HepG2 (cell line): ENCODE results near the gene FUT1. TPM values are rescaled to one million over a fixed set of nuclear protein-coding genes. Genes with fewer than 3 reads are reported as not detected.

Experiments used
- BATF2 ChIP-seq: sonication (generic); formaldehyde crosslinking; IDR thresholded peaks from 2 replicates; pipeline ENCODE4 v1.8.0; 2022; ENCODE audit warnings: mild to moderate bottlenecking, missing genetic modification reagents, moderate library complexity
- CEBPB ChIP-seq: IDR thresholded peaks from 2 replicates; pipeline ENCODE4 v1.6.1; 2011; ENCODE audit warnings: low read depth, low read length, improper control_type of control experiment, borderline replicate concordance
- FOXP1 ChIP-seq, 2 experiments: fragments of 450-650 bp in 1 of 2; IDR thresholded peaks; 2 replicates each; pipeline ENCODE4 v1.6.1; 2017 to 2018; ENCODE audit warnings: antibody characterized with exemption in 1 of 2
- GABPA ChIP-seq, 2 experiments: IDR thresholded peaks; 2 replicates each; pipeline ENCODE4 v1.6.1; 2011 to 2016; ENCODE audit warnings: low read depth in 2 of 2, low read length in 1 of 2, missing biosample characterization in 1 of 2, missing genetic modification characterization in 1 of 2
- GATAD2A ChIP-seq: IDR thresholded peaks from 2 replicates; pipeline ENCODE4 v1.6.1; 2016
- GLMP ChIP-seq: sonication (generic); formaldehyde crosslinking; IDR thresholded peaks from 2 replicates; pipeline ENCODE4 v1.9.0; 2021; ENCODE audit warnings: missing genetic modification reagents, mild to moderate bottlenecking, borderline replicate concordance
- MAFF ChIP-seq: IDR thresholded peaks from 2 replicates; pipeline ENCODE4 v1.6.1; 2011; ENCODE audit warnings: low read depth, low read length, improper control_type of control experiment
- PAWR ChIP-seq: sonication (generic); formaldehyde crosslinking; IDR thresholded peaks from 2 replicates; pipeline ENCODE4 v1.4.0; 2020; ENCODE audit warnings: missing genetic modification reagents, mild to moderate bottlenecking, borderline replicate concordance
- PBX2 ChIP-seq: IDR thresholded peaks from 2 replicates; pipeline ENCODE4 v1.6.1; 2016; ENCODE audit warnings: control low read depth
- SMARCC2 ChIP-seq: fragments of 450-650 bp; IDR thresholded peaks from 2 replicates; pipeline ENCODE4 v1.6.1; 2017; ENCODE audit warnings: antibody characterized with exemption, mild to moderate bottlenecking
- THAP9 ChIP-seq: sonication (generic); formaldehyde crosslinking; IDR thresholded peaks from 2 replicates; pipeline ENCODE4; 2020; ENCODE audit warnings: missing genetic modification reagents, mild to moderate bottlenecking, borderline replicate concordance
- TP53 ChIP-seq: sonication (generic); formaldehyde crosslinking; conservative IDR thresholded peaks from 2 replicates; pipeline ENCODE4 v1.4.0; 2020; ENCODE audit warnings: missing genetic modification reagents
- ZBTB14 ChIP-seq: sonication (generic); formaldehyde crosslinking; IDR thresholded peaks from 2 replicates; pipeline ENCODE4 v1.4.0; 2020; ENCODE audit warnings: missing genetic modification reagents
- ZNF292 ChIP-seq: sonication (generic); formaldehyde crosslinking; IDR thresholded peaks from 2 replicates; pipeline ENCODE4 v1.8.1; 2022; ENCODE audit warnings: mild to moderate bottlenecking, low read depth, missing genetic modification reagents, borderline replicate concordance
- ZNF484 ChIP-seq: sonication (generic); formaldehyde crosslinking; IDR thresholded peaks from 2 replicates; pipeline ENCODE4 v1.5.1; 2020; ENCODE audit warnings: mild to moderate bottlenecking, low read depth, missing genetic modification reagents, borderline replicate concordance
- ZNF768 ChIP-seq: sonication (generic); formaldehyde crosslinking; IDR thresholded peaks from 2 replicates; pipeline ENCODE4 v1.4.0; 2020; ENCODE audit warnings: missing genetic modification reagents
- ZNF770 ChIP-seq: sonication (generic); formaldehyde crosslinking; IDR thresholded peaks from 2 replicates; pipeline ENCODE4 v1.5.0; 2020; ENCODE audit warnings: mild to moderate bottlenecking, missing genetic modification reagents
- ZNF784 ChIP-seq: sonication (generic); formaldehyde crosslinking; IDR thresholded peaks from 2 replicates; pipeline ENCODE4 v1.5.1; 2020; ENCODE audit warnings: missing genetic modification reagents, mild to moderate bottlenecking, borderline replicate concordance
- ZNF788 ChIP-seq: sonication (generic); formaldehyde crosslinking; IDR thresholded peaks from 2 replicates; pipeline ENCODE4 v1.5.0; 2020; ENCODE audit warnings: mild to moderate bottlenecking, missing genetic modification reagents, borderline replicate concordance
- ZNF790 ChIP-seq: sonication (generic); formaldehyde crosslinking; IDR thresholded peaks from 2 replicates; pipeline ENCODE4 v1.8.0; 2022; ENCODE audit warnings: missing genetic modification reagents, mild to moderate bottlenecking, borderline replicate concordance
- polyA plus RNA-seq, 8 experiments: library from polyadenylated mRNA; depleted of rRNA in 3 of 8; stranded (reverse) in 7 of 8; unstranded in 1 of 8; fragments of >200 nt; fragmentation: Illumina TruSeq in 4 of 8; extraction: Trizol in 4 of 8; gene quantifications; 2 replicates each; pipeline versions ENCODE4 v1.2.1 to v1.2.3, GENCODE V29; 2011 to 2016; ENCODE audit warnings: low read depth in 4 of 8, missing spikeins in 1 of 8, mixed read lengths in 1 of 8; ENCODE audit not compliant: insufficient read depth in 1 of 8
- total RNA-seq, 5 experiments: library from RNA; depleted of rRNA; stranded (reverse); fragments of >200 nt; fragmentation: Illumina TruSeq; extraction: Trizol; gene quantifications; 2 replicates each; pipeline ENCODE4 v1.2.3, GENCODE V29; 2016; ENCODE audit warnings: low read depth in 1 of 5

FUT1 gene
- total and polyA plus RNA-seq, 2 of the 13 experiments (the other 11 are each of a cell fraction or from before 2014, with no cell fraction given), result 0.07 to 1.1 TPM

GRCh38 chr19:48757741-48758144 is 5.3 kb upstream of the FUT1 start (continued):
- TF ChIP-seq GATAD2A (CRISPR knock-in tag), result peak; percentile 80
- TF ChIP-seq GABPA (IDR thresholded peaks at IDR 0.05; ENCODE audit: low read depth, low read length), result no peak
- peak; percentile 72 for TF ChIP-seq GABPA (CRISPR knock-in tag; IDR thresholded peaks at IDR 0.05; ENCODE audit: low read depth)
- TF ChIP-seq ZNF784, result no peak
- TF ChIP-seq TP53 (CRISPR knock-in tag), result 0 out of 2 replicates have a peak, but pooled peaks have one; percentile 20
- TF ChIP-seq PAWR (CRISPR knock-in tag), result no peak
- TF ChIP-seq ZNF768 (CRISPR knock-in tag), result peak; percentile 62; the same call in 1 of the 2 replicates
- no peak for TF ChIP-seq SMARCC2
- TF ChIP-seq ZNF484 (CRISPR knock-in tag), result no peak
- no peak for TF ChIP-seq ZBTB14 (CRISPR knock-in tag)
- no peak for TF ChIP-seq PBX2
- no peak for TF ChIP-seq CEBPB
- TF ChIP-seq ZNF788 (CRISPR knock-in tag), result no peak
- no peak for TF ChIP-seq FOXP1 (IDR thresholded peaks at IDR 0.05)
- TF ChIP-seq FOXP1 (CRISPR knock-in tag; IDR thresholded peaks at IDR 0.05), result 0 out of 2 replicates have a peak, but pooled peaks have one; percentile 12
- TF ChIP-seq BATF2 (CRISPR knock-in tag), result no peak
- TF ChIP-seq MAFF, result no peak
- no peak for TF ChIP-seq ZNF790 (CRISPR knock-in tag)
- no peak for TF ChIP-seq ZNF770 (CRISPR knock-in tag)
- TF ChIP-seq GLMP (CRISPR knock-in tag), result no peak
- no peak for TF ChIP-seq ZNF292 (CRISPR knock-in tag)
- no peak for TF ChIP-seq THAP9 (CRISPR knock-in tag)
